Kidney (tissue), 14 donors: ENCODE measurements around the gene TIMM29. TPM values are rescaled to one million over a fixed set of nuclear protein-coding genes. Genes with fewer than 3 reads are reported as not detected.

Experiments used
- DNase-seq, 5 donors: peaks; one replicate each; pipeline ENCODE4 v3.0.0-alpha.2; 2013 to 2020
- FAIRE-seq: peaks from 2 replicates; lab custom pipeline; 2012; peaks lifted over from hg19 to GRCh38; lab: Jason Lieb, UNC
- H3K27ac ChIP-seq, 2 donors: one replicate each; pipeline ENCODE4 v1.7.0; 2013; ENCODE audit warnings: low read depth in 2 of 2, low read length in 2 of 2, inconsistent platforms in 1 of 2
- H3K27me3 ChIP-seq: one replicate; pipeline ENCODE4 v1.7.1; 2013; ENCODE audit warnings: low read length, inconsistent platforms; ENCODE audit not compliant: control insufficient read depth, insufficient read depth
- H3K36me3 ChIP-seq, 3 donors: one replicate each; pipeline versions ENCODE4 v1.7.0 to v1.7.1; 2013; ENCODE audit warnings: low read length in 3 of 3, control low read depth in 1 of 3, inconsistent platforms in 1 of 3; ENCODE audit not compliant: insufficient read depth in 3 of 3, control insufficient read depth in 2 of 3
- H3K4me1 ChIP-seq, 3 donors: one replicate each; pipeline versions ENCODE4 v1.7.0 to v1.7.1; 2013; ENCODE audit warnings: low read length in 3 of 3, inconsistent platforms in 1 of 3, low read depth in 1 of 3; ENCODE audit not compliant: control insufficient read depth in 2 of 3, insufficient read depth in 2 of 3
- H3K4me3 ChIP-seq, 3 donors: one replicate each; pipeline versions ENCODE4 v1.7.0 to v1.8.1; 2013; ENCODE audit warnings: low read length in 3 of 3, control low read depth in 1 of 3, inconsistent platforms in 1 of 3
- H3K9ac ChIP-seq, 3 donors: one replicate each; pipeline versions ENCODE4 v1.7.0 to v1.7.1; 2013; ENCODE audit warnings: low read length in 3 of 3, control low read depth in 1 of 3, inconsistent platforms in 1 of 3
- H3K9me3 ChIP-seq, 3 donors: one replicate each; pipeline versions ENCODE4 v1.7.0 to v1.7.1; 2013; ENCODE audit warnings: low read length in 3 of 3, control low read depth in 1 of 3, inconsistent platforms in 1 of 3; ENCODE audit not compliant: control insufficient read depth in 2 of 3, insufficient read depth in 1 of 3
- CTCF ChIP-seq: IDR thresholded peaks from 3 replicates; pipeline ENCODE4 v1.5.1; 2012; ENCODE audit warnings: mild to moderate bottlenecking, moderate library complexity, borderline replicate concordance; ENCODE audit not compliant: insufficient read depth; ENCODE audit errors: extremely low read depth
- intact Hi-C: fragments of 100-400 bp; cut with DNase I; formaldehyde crosslinking; loops from one replicate; pipeline ENCODE4 v1.11.1; 2022
- polyA plus RNA-seq: library from polyadenylated mRNA; stranded (reverse); fragments of 350-450 nt; fragmentation: Illumina TruSeq; extraction: RNeasy Lipid Tissue Mini Kit (QIAGEN cat#74804); gene quantifications from one replicate; pipeline ENCODE4 v1.2.3, GENCODE V29; 2014; ENCODE audit warnings: low read depth, low replicate concordance; ENCODE audit not compliant: insufficient read depth
- total RNA-seq: library from RNA; stranded (reverse); fragmentation: NEBNext Ultra II Directional; extraction: Animal tissue kit (Norgen Biotek cat#: 25700); gene quantifications from one replicate; pipeline ENCODE4 v1.2.1, GENCODE V29; 2021
- donor health status: control.
- donor health status: control.
- donor health status: control.
- donor health status: control.
- donor health status: control.
- donor health status: DM: yes; HTN: yes; CAD: no.
- donor health status: Normal renal cell carcinoma (clear cell type).

Gene TIMM29
- total and polyA plus RNA-seq, 2 donors from 2014 or later = 16.8 to 21.7 TPM

- Histone ChIP-seq H3K9me3 (no peaks in the 10 kb centered on the region), H3K4me3 (no peak overlapping the region), H3K9ac (no peak overlapping the region), H3K36me3 (peaks cover 0 to 13% (median 6%) of the 10 kb centered on the region in 3 donors), H3K4me1 (peaks cover 0 to 13% (median 5%) of the 10 kb centered on the region in 3 donors), H3K27me3 (no peaks in the 10 kb centered on the region), H3K27ac (no peak overlapping the region)
- DNase-seq = no peak
- no peak for TF ChIP-seq CTCF
- no peak for FAIRE-seq
- intact Hi-C loops = no loop called here
Measured at GRCh38 chr19:10924597-10924996, 4.0 kb upstream of the TIMM29 start.

GRCh38 chr19:10927730-10928562, 665 bp upstream of the TIMM29 start:
- Histone ChIP-seq H3K9ac (peak overlapping the region; percentile 26 to 89 (median 49)), H3K9me3 (no peaks in the 10 kb centered on the region), H3K4me1 (peaks cover 0 to 15% (median 5%) of the 10 kb centered on the region in 3 donors), H3K27ac (peak overlapping the region; percentile 65 to 67), H3K36me3 (peaks cover 0 to 19% (median 6%) of the 10 kb centered on the region in 3 donors), H3K4me3 (peak overlapping the region; percentile 65 to 82 (median 66)), H3K27me3 (no peaks in the 10 kb centered on the region)
- intact Hi-C loops = no loop called here
- no peak for TF ChIP-seq CTCF
- DNase-seq (no peak), FAIRE-seq (no peak)

- FAIRE-seq (no peak), DNase-seq (peak in 1 of 5 donors; percentile 76)
- no peaks in the 10 kb centered on the region for H3K27me3 ChIP-seq
- H3K9ac ChIP-seq = peak overlapping the region; percentile 16 to 82 (median 69)
- TF ChIP-seq CTCF = no peak
- peaks cover 0 to 15% (median 4%) of the 10 kb centered on the region in 3 donors for H3K36me3 ChIP-seq
- peak overlapping the region; percentile 53 to 67 for H3K27ac ChIP-seq
- H3K4me1 ChIP-seq = peaks cover 0 to 15% (median 5%) of the 10 kb centered on the region in 3 donors
- no peaks in the 10 kb centered on the region for H3K9me3 ChIP-seq
- H3K4me3 ChIP-seq = peak overlapping the region; percentile 47 to 82 (median 57)
- intact Hi-C loops = no loop called here
Measured at GRCh38 chr19:10929402-10929794, 787 bp downstream of the TIMM29 start.
